DMS79 (cell line): ENCODE measurements around the gene TTYH3.
"Not testable (repeated sequence)": the region's sequence is repeated elsewhere in the genome, so short reads cannot be mapped to it uniquely, and the experiment has no call there.

ENCODE experiments used
- DNase-seq: peaks from one replicate; lab custom pipeline; 2025; lab: John Stamatoyannopoulos, UW

Gene TTYH3

DNA sequence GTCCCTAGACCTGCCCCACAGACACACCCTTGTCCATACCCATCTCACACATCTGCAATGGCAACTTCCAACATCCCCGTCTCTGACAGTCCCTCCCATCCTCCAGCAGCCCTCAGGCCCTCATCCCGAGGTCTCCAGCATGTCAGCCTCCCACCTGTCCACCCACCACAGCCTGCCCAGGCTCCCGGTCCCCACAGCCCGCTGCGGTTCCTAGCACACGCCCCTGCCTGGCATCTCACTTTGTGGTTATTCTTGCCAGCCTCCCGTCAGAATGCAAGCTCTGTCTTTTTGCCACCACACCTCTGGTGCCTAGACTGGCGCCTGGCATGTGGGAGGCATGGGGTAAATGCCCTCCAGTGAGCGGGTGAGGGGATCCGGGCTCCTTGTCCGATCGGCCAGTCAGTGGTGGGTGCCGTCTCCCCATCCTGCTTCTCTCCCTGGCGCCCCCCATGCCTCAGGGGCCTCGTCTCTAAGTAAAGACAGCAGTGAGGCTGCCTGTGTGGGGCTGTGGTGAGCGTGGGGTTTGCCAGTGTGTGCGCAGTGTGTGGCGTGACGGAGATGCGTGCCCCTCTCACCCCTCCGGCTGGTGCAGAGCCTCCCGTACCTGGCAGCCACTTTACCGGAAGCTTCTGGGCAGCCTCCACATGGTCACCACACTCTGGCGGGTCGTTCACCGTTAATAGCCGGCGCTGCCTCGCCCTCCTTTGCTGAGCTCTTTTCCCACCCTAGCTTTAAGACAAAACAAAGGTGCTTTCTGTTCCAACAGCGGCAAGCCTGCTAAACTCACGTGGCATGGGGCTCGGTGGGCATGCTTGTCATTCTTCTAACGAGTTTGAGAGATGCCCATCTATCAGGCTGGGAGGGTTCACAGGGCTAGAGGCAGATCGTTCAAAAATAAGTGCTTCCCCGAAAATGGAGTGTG, 28.5 kb upstream of the TTYH3 start:
- no peak for DNase-seq

DNA sequence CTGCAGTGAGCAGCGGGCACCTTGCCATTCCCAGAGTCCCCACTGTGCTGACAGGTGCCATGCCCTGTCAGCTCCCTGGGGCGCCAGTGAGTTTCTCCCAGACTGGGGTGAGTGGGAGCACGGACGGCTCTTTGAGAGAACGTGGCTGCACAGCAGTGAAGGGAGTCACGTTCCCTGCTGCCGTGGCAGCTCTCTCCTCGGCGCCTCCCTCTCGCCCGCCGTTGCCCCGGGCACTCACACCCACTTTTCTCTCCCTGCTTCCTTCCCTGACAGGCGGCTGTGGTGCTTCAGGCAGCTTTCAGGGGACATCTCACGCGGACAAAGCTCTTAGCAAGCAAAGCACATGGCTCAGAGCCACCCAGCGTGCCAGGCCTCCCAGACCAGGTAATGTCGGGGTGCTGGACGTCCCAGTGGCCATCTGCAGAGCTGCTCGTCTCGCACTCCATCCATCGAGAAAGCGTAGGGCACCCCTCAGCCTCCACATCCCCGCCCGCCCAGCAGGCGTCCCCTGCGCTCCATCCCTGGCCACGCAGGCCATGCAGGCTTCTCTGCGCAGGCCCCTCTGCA, 27.1 kb upstream of the TTYH3 start:
- peak; percentile 75 for DNase-seq

DNA sequence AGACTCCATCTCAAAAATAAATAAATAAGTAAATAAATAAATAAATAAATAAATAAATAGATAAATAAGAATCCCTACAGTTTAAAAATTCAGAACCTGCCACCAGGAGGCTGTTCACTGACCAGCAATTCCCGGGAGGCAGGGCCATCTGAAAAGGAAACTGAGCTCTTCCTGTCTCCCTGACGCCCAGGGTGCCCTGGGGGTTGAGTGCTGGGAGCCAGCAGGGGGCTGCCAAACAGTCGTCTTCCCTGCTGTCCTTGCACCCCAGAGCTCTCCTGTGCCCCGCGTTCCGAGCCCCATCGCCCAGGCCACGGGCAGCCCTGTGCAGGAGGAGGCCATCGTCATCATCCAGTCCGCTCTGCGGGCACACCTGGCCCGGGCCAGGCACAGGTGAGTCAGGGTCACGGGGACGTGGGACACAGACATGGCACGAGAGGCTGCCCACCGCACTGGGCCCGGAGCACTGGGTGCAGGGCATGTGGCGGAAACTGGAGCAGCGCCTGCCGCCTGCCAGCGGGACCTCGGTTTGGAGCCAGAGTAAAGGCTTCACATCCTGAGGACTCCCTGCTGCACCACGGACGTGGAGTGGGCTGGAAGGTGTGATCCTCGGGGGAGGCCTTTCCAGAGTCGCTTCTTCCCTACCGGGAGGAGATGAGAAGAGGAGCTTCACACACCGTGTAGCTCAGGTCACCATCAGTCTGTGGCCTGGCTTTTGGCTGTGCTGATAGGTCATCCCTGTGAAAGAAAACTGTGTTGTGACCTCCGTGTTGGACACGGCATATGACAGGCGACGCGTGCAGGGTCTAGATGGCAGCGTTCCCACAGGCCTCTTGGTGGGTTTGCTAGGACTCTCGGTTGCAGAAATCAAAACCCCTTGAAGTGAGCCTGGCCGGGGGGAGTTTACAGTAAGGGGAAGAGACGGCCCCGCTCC, 25.9 kb upstream of the TTYH3 start:
- no peak for DNase-seq

DNA sequence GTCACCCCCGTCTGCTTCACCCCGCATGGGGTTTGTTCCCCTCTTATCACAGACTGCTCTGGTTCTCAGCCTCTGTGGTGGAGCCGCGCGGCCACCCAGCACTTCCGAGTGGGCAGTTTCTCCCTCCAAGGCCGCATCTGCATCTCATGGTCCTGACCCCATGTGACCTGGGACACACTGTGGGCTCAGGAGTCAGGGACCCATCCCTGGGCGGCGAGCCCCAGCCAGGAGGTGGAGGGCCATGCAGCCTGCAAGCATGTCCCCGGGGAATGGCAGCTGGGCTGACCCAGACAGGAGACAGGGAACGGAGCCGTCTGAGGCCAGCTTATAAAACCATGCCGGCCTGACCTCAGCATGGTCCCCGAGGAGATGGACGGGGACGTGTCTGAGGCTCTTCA, 25.2 kb upstream of the TTYH3 start:
- no peak for DNase-seq

DNA sequence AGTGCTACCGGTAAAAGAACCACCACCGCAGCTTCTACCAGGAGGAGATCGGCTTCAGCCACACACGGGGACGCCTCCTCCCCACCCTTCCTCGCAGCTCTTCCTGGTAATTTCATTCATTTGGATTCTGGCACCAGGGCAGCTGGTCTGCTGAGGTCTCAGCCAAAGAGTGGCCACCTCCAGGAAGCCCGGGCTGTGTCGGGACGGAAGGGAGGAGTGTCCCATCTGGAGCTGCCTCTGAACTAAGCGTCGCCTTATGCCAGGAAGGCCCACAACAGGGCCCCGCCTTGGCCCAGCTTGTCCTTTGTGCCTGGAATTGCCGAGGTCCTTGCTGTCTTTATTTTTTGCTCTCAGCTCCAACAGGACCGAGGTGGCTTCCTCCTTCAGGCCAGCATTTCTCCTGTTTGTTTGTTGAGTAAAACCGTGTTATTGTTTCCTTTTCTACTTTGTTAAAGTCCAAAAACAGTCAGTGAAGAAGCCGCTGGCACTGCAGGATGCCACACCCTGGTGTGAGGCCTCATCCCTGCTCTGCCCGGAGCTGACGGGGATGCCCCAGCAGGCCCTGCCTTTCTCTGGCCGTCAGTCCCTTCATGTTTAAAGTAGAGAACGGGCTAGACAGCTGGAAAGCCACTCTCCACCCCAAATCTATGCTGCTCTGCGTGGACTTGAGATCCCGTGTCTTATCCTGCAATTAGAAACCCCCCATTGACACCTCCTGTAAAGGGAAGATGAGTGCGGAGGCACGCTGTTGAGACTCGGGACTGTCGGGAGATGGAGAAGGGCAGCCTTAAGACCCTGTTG, 24.5 kb upstream of the TTYH3 start:
- no peak for DNase-seq

DNA sequence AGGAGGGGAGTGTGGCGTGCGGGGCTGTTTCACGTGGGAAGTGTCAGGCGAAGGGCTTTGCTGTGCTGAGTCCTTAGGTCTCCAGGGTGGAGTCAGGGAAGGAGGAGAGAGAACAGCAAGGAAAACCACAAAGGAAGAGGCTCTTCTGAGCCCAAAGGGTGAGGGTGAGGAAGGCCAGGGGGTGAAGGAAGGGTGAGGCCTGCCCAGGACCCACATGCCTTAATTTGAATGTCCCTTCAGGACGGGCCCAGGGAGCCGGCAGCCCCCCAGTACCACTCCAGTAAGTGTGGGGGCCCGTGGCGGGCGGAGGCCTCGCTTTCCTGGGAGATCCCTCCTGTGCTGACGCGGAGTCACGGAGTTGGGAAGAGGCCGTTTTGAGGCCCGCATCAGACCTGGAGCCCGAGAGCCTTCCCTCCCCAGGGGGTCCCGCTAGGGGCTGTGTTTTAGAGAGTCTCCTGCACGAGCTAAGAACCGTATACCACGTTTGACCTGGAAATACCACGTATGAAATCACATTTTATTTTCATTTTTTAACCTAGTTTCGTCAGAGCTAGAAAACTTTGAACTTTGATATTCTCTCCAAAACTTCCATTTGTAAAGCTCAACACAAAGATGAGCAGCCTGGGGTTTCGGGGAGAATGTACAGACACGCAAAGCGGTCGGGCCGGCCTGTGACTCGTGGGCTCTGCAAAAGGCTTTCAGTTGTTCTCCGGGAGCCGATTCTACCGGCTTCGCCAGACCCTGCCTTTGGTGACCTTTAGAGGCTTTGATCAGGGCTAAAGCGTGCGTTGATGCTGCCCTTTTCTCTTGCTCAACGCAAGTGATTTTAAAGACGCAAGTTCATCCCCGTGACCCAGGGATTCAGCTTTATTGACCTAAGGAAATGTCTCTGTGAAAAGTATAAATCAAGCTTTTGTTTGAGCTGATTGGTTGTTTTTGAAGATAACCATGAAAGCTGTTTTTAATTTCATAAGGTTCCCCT, 23.6 kb upstream of the TTYH3 start:
- no peak for DNase-seq

DNA sequence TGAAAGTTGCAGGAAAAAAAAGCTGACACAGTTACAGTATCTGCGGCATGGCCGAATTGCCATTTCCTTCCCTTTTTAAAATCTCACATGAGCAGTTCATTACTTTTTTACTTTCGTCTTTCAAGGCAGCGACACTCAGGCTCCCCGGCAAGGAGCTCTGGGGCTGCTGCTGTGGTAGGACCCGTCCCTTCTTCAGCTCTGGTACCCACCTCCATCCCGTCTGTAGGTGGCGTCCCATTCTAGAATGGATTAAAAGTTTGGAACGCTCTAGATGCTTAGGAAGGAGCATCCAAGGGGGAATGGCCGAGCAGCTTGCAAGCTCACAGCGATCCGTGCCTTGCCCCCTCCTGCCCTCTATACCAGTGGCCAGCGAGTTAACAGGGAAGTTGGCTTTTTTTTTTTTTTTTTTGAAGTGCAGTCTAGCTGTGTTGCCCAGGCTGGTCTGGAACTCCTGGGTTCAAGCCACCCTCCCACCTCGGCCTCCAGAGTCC, 22.8 kb upstream of the TTYH3 start:
- no peak for DNase-seq

DNA sequence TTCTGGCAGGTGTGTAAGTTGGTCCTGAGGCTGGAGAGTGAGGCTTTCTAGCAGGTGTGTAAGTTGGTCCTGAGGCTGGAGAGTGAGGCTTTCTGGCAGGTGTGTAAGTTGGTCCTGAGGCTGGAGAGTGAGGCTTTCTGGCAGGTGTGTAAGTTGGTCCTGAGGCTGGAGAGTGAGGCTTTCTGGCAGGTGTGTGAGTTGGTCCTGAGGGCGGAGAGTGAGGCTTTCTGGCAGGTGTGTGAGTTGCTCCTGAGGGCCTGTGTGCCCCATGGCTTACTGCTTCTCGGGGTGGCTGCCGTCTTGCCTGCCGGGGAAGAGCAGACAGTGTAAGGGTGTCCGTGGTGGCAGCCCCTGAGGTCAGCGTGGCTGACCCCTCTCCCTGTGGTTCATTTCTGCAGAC, 22.1 kb upstream of the TTYH3 start:
- not testable (repeated sequence) for DNase-seq

DNA sequence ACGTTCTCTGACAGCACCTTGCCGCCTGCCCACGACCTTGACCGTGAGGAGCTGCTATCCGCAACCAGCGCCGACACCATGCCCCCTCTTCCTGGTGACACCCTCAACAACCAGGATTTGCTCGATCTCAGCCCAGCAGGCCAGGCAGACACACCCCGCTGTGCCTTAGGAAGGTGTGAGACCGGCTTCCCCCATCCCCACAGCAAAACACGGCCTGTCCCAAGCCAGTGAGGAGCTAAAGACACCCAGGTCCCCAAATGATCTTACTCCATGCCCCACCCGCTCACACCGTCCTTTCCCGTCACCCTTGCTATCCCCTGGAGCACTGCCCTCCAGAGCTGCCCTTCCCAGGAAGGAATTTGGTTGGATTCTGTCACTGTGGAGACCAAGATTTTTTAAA, 21.3 kb upstream of the TTYH3 start:
- no peak for DNase-seq

DNA sequence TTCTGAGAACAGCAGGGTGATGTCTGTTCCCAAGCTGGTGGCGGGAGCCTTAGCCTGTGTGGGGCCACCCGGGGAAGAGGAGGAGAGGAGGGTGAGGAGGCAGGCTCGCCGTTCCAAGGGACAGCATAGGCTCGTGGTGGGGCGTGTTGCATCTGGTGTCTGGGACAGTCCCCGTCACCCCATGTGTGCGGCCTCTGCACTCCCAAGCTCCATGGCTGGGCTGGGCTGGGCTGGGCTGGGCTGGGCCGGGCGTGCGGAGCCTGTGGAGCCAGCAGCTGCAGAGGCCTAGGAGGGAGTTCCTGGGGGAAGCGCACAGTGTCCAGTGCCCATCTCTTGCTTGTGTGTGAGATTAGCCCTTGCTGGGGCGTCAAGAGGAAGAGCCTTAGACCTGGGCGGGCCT, 20.9 kb upstream of the TTYH3 start:
- no peak for DNase-seq

DNA sequence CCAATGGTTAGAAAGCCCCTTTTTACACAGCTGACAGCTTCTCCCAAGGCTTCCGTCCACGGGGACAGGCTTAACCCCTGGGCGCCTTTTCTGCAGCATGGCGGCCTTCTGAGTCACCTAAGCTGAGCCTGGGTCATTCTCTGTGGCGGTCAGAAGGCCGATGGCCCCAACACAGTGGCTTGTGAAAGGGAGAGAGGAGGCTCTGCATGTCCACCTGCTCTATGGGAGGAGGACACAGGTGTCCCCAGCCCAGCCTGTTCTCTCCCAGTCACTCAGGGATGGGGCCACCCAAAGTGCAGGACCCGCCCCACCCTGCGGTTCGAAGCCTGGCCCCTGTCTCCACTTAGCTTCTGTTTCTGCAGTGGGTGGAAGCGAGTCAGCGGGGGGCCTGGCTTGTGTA, 20.4 kb upstream of the TTYH3 start:
- DNase-seq: no peak

DNA sequence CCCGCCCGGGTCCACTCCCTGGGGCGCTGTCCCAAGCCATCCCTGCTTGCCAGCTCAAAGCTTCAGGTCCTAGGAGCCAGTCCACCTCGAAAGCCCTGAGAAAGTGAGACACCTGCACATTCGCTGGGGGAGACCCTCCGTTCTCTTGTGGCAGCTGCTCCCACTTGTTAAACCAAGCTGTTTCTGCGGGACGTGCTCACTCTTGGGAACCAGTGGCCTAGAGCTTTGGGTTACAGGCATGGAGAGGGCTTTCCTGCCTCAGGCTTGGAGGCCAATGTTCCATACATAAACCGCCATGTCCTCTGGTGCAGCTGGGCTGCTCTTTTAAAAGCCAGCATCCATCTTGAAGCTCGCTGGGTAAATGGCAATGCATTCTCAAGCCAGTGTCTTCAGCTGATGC, 19.9 kb upstream of the TTYH3 start:
- no peak for DNase-seq

DNA sequence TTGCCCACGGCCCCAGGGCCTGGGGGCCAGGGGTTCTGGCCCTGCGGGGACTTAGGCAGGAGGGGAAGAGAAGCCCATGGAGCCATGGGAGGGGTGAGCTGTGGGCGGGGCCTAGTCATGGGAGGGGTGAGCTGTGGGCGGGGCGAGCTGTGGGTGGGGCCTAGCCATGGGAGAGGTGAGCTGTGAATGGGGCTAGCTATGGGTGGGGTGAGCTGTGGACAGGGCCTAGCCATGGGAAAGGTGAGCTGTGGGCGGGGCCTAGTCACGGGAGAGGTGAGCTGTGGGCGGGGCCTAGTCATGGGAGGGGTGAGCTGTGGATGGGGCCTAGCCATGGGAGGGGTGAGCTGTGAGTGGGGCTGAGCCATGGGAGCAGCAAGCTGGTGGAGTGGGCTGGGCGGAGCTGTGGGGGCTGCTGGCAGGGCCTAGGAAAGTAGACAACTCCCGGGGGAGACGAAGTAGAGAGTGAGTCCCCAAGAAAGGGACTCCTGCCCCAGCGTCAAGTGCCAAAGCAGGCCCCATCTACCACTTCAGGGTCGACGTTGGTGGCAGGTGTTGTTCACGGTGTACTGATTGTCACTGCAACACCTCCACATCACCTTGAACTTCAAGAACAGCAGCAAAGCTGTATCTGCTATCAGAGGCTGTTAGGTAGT, 19.2 kb upstream of the TTYH3 start:
- no peak for DNase-seq

DNA sequence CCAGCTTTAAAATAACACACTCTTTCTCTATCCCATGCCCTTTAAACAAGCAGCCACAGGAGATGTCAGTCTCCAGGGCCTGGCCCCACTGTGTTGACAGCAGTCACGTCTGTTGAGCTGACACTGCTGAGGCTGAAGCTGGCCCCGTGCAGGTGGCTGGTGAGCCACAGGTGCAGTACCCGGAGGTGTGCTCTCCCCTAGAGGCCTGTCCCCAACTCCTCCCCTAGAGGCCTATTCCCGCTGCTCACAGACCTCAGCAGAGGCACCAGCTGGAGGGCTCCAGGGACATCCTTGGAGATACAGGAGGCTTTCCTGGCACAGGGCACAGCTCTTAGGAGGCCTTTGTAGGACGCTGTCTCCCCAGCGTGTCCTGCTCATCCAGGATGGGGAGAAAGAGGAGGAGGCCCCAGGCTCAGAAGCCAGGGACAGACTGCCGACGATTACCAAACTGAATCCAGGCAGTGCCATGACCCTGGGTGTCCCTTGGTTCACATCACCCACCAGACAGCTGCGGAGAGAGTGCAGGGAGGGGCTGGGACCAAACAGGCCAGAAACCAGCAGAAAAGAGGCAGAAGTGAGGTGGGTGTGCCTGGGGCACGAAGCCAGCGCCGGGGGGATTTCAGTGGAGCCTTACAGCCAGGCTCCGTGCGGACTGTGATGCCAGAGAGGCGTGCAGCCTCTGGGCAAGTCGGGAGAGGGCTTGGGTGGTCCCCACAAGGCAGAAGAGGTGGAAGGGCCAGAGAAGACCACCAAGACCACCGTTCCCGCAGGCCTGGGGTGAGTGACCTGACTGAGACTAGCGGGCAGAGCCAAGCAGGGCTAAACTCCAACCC, 18.5 kb upstream of the TTYH3 start:
- peak; percentile 42 for DNase-seq

DNA sequence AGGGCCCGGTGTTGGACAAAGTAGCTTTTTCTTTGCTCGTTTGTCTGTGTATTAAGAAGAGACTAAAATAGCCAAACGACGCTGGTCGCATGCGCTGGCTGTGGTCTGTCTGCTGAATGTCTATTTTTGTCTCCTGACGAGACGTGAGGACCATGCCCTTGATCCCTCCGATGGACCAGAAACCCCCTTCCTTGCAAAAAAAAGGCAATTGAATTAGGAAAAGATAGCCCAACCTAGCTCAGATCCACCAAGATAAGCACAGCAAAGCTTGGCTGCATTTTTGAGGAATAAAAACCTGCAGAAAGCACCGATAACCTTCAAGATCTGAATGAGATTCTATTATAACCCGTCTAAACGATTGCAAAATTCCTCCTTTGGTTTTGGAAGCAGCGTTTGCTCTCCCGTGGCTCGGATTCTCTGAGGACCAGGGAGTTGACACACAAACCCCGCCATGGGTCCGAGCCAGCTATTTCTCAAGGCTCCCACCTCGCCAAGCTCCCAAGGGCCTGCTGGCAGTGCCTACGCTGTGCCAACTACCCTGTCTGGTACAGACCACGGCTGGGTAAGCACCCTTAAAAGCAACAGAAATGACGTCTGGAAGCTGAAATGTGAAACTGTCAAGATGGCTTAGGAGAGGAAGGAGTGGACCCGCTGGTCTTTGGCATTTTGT, 17.7 kb upstream of the TTYH3 start:
- DNase-seq: peak; percentile 82

DNA sequence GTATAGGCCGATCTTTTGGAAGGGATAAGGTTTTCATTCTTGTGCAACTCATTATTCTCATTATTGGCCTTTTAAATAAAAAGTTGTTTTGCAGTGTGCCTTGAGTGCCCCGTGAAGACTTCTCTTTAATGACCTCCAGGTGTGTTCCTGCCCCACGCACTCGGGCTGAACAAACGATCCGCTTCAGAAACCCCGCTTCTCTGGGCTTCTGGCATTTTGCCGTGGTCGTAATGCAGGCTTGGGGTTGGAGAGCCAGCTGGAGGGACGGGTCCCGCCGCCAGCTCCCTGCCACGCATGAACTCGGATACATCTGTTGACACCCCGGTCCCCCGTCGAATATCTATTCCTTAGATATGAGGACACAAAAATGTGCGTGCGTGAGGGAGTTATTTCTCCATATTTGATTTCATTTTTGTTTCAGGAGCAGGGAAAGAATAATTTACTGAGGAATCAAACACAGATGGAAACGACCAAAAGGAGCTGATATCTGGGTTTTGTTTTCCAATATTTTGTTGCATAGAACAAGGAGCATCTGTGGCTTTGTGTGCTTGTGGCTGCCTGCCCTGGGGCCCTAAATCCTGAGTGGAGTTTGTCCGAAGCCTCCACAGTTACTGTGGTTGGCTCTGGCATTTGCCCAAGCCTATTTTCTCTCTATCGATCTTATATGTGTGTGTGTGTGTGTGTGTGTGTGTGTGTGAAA, 17.0 kb upstream of the TTYH3 start:
- DNase-seq: peak; percentile 76

DNA sequence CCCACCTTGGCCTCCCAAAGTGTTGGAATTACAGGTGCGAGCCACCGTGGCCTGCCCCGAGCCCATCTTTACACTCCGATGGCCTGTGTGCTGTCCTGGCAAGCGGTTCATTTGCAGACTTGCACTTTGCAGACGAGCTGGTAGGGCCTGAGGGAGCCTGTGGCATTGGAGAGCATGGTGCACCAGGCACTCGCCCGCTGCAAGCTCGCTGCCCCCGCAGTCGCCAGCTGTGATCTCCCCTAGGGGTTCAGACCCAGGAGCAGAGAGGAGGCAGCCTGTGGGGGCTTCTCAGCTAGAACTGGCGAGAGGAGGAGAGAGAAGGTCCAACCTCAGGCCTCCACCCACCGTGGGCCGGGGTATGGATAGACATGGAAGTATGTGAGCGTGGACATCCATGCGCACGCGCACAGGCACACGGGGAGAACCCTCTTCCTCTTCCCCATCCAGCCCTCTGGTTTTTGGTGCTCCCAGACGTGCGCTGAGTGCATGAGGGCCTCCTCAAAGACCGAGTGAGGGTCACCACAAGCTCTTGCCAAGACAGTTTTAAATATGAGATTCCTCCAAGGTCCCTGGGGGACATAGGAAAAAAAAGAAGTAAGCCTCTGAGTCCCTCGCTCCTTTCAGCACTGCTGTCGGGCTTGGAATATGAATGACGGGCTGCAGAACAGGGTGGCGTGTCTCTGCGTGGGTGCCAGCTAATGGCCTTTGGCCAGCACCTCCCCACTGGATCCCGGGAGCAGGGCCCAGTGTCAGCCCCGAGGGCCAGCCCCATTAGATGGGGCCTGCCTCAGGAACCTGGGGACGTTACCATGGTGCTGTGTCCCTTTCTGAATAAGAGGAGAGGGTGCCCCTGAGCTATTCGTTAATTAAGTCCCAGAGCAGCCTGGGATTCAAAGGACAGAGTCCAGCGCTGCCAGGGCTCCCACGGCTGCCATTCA, 15.1 kb upstream of the TTYH3 start:
- no peak for DNase-seq
